Activated T-helper 17 cell treated with anti-CD3 and anti-CD28 coated beads, Interleukin-2, amount 50 U/mL, for 72 hours (primary cell): ENCODE measurements around the gene RET. TPM values are rescaled to one million over a fixed set of nuclear protein-coding genes. Genes with fewer than 3 reads are reported as not detected.
A peak's percentile ranks its signal among the peaks of the same experiment; 100 is the strongest.

Experiments
- ATAC-seq: fragments of 150-1000 bp; cut with Tn5 transposase; replicated peaks from 2 replicates; pipeline ENCODE4 v1.10.0; 2021; ENCODE audit warnings: mild to moderate bottlenecking, moderate library complexity
- H3K27ac Mint-ChIP-seq: one replicate; pipeline ENCODE4 v1.8.0; 2022; ENCODE audit warnings: mixed read lengths
- H3K27me3 Mint-ChIP-seq: one replicate; pipeline ENCODE4 v1.8.0; 2022; ENCODE audit warnings: mixed read lengths
- H3K36me3 Mint-ChIP-seq: one replicate; pipeline ENCODE4 v1.8.0; 2022; ENCODE audit warnings: low read depth, mild to moderate bottlenecking, mixed read lengths
- H3K4me1 Mint-ChIP-seq: one replicate; pipeline ENCODE4 v1.8.0; 2022; ENCODE audit warnings: mixed read lengths
- H3K4me3 Mint-ChIP-seq: one replicate; pipeline ENCODE4 v1.8.0; 2022; ENCODE audit warnings: mild to moderate bottlenecking, mixed read lengths
- H3K9me3 Mint-ChIP-seq: one replicate; pipeline ENCODE4 v1.8.0; 2022; ENCODE audit warnings: mixed read lengths
- total RNA-seq, 2 donors: library from RNA; stranded (reverse); gene quantifications; one replicate each; pipeline ENCODE4 v1.2.3, GENCODE V29; 2022

Gene RET
- total RNA-seq, 2 donors from 2014 or later = 0.24 TPM; not detected in 1

DNA sequence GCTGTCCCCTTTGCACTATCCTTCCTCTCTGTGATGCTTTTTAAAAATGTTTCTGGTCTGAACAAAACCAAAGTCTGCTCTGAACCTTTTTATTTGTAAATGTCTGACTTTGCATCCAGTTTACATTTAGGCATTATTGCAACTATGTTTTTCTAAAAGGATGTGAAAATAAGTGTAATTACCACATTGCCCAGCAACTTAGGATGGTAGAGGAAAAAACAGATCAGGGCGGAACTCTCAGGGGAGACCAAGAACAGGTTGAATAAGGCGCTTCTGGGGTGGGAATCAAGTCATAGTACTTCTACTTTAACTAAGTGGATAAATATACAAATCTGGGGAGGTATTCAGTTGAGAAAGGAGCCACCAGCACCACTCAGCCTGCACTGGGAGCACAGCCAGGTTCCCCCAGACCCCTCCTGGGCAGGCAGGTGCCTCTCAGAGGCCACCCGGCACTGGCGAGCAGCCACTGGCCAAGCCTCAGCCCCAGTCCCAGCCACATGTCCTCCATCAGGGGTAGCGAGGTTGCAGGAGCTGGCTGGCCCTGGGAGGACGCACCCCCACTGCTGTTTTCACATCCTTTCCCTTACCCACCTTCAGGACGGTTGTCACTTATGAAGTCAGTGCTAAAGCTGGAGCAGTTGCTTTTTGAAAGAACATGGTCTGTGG is 50.0 kb downstream of the RET start:
- peak; percentile 20 for ATAC-seq
- Mint-ChIP-seq H3K4me1 (peaks cover 13% of the 10 kb centered on the region), H3K27ac (peak overlapping the region; percentile 78), H3K36me3 (no peaks in the 10 kb centered on the region), H3K27me3 (no peaks in the 10 kb centered on the region), H3K4me3 (peak overlapping the region; percentile 36), H3K9me3 (no peaks in the 10 kb centered on the region)

- Mint-ChIP-seq H3K4me3 (peak overlapping the region; percentile 36), H3K36me3 (no peaks in the 10 kb centered on the region), H3K27ac (peak overlapping the region; percentile 78), H3K9me3 (no peaks in the 10 kb centered on the region), H3K4me1 (peaks cover 13% of the 10 kb centered on the region), H3K27me3 (no peaks in the 10 kb centered on the region)
- no peak for ATAC-seq
Measured at GRCh38 chr10:43127442-43127841, 50.6 kb downstream of the RET start.

DNA sequence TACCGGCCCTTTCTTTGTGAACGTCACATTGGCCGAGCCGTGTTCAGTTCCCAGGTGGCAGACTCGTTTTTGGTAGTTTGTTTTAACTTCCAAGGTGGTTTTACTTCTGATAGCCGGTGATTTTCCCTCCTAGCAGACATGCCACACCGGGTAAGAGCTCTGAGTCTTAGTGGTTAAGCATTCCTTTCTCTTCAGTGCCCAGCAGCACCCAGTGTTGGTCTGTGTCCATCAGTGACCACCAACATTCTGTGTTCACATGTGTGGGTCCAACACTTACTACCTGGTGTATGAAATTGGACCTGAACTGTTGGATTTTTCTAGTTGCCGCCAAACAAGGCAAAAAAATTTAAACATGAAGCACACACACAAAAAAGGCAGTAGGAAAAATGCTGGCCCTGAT is 51.5 kb downstream of the RET start:
- H3K9me3 Mint-ChIP-seq = no peaks in the 10 kb centered on the region
- no peak for ATAC-seq
- H3K27me3 Mint-ChIP-seq = no peaks in the 10 kb centered on the region
- no peak overlapping the region for H3K27ac Mint-ChIP-seq
- no peaks in the 10 kb centered on the region for H3K36me3 Mint-ChIP-seq
- no peak overlapping the region for H3K4me3 Mint-ChIP-seq
- peaks cover 13% of the 10 kb centered on the region for H3K4me1 Mint-ChIP-seq

DNA sequence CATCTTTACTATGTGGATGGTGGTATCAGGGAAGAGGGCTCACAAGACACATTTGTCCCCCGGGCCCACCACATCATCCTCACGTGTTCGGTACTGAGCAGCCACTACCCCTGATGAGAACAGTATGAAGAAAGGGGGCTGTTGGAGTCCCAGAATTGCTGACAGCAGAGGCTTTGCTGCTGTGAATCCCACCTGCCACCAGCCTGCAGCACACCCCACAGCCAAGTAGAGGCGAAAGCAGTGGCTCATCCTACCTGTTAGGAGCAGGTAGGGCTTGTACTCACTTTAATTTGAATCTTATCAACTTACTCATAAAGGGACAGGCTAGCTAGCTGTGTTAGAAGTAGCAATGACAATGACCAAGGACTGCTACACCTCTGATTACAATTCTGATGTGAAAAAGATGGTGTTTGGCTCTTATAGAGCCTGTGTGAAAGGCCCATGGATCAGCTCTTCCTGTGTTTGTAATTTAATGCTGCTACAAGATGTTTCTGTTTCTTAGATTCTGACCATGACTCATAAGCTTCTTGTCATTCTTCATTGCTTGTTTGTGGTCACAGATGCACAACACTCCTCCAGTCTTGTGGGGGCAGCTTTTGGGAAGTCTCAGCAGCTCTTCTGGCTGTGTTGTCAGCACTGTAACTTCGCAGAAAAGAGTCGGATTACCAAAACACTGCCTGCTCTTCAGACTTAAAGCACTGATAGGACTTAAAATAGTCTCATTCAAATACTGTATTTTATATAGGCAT is 52.3 kb downstream of the RET start:
- peak; percentile 95 for ATAC-seq
- no peaks in the 10 kb centered on the region for H3K36me3 Mint-ChIP-seq
- H3K4me1 Mint-ChIP-seq = peaks cover 13% of the 10 kb centered on the region
- peak overlapping the region; percentile 79 for H3K27ac Mint-ChIP-seq
- H3K27me3 Mint-ChIP-seq = no peaks in the 10 kb centered on the region
- H3K4me3 Mint-ChIP-seq = peak overlapping the region; percentile 52
- H3K9me3 Mint-ChIP-seq = no peaks in the 10 kb centered on the region

DNA sequence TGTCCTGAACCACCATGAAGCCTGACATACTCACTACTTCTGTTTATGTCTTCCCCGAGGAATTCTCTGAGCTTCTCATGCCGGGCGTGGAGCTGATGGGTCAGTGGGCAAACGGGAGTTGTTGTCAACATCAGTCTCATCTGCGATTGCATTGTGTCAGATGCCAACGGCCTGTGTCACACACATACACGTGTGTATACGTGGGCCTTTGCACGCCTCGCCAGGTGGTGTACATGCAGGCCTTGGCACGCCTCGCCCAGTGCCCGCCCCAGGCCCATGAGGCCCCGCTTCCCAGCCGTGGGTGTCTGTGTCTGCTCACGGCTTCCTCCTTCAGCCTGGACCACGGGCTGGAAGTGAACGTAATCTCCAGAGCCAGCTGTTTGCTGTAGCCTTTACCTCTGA is 53.9 kb downstream of the RET start:
- H3K27me3 Mint-ChIP-seq = no peaks in the 10 kb centered on the region
- no peaks in the 10 kb centered on the region for H3K9me3 Mint-ChIP-seq
- peaks cover 18% of the 10 kb centered on the region for H3K4me1 Mint-ChIP-seq
- H3K4me3 Mint-ChIP-seq = no peak overlapping the region
- no peaks in the 10 kb centered on the region for H3K36me3 Mint-ChIP-seq
- no peak for ATAC-seq
- no peak overlapping the region for H3K27ac Mint-ChIP-seq

- no peak overlapping the region for H3K4me3 Mint-ChIP-seq
- ATAC-seq = no peak
- H3K4me1 Mint-ChIP-seq = peaks cover 18% of the 10 kb centered on the region
- no peak overlapping the region for H3K27ac Mint-ChIP-seq
- no peaks in the 10 kb centered on the region for H3K36me3 Mint-ChIP-seq
- H3K9me3 Mint-ChIP-seq = no peaks in the 10 kb centered on the region
- H3K27me3 Mint-ChIP-seq = no peaks in the 10 kb centered on the region
Measured at GRCh38 chr10:43131256-43131655, 54.4 kb downstream of the RET start.

GRCh38 chr10:43131906-43132305 is 55.0 kb downstream of the RET start:
- no peaks in the 10 kb centered on the region for H3K36me3 Mint-ChIP-seq
- H3K27ac Mint-ChIP-seq = no peak overlapping the region
- peaks cover 13% of the 10 kb centered on the region for H3K4me1 Mint-ChIP-seq
- no peaks in the 10 kb centered on the region for H3K27me3 Mint-ChIP-seq
- ATAC-seq = no peak
- H3K9me3 Mint-ChIP-seq = no peaks in the 10 kb centered on the region
- H3K4me3 Mint-ChIP-seq = no peak overlapping the region

DNA sequence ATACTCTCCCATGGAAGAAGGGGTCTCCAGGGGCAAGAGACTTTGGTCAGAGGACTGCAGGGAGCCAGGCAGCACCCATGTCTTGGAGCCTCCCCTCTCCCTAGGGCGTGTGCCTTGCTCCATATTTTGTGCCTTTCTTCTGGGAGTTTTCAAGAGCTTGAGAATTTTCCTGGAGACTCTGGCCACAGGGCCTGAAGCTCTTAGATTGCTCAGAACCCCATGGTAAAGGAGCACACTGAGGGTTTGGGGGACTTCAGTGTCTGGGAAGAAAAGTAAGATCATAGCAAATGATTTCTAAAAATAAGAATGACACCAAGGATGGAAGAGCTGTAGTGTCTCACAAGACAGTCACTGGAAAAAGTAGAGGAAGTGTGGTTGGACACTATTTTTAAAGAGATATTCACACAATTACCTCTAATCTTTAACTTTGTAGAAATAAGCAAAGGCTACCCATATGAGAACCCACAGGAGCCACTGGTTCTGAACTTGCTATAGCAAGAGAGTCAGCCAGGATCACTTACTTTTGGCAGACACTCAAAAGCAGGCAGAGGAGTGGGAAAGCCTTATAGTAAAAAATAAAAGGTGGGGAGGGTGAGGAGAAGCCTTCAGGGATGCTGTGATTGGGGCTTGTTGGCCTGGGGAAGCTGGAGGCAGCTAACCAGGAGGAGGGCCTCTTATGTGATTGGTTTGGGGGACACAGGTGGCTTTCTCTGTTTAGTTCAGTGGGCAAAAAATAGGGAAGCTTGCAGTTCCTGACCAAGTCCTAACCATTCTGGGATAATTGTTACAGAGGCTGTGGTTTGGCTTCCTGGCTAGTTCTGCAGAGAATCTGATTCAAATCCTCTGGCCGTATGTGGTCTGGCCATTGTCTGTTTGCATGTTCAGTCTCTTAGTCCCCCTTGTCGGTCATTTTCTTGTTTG is 56.3 kb downstream of the RET start:
- H3K27ac Mint-ChIP-seq = no peak overlapping the region

DNA sequence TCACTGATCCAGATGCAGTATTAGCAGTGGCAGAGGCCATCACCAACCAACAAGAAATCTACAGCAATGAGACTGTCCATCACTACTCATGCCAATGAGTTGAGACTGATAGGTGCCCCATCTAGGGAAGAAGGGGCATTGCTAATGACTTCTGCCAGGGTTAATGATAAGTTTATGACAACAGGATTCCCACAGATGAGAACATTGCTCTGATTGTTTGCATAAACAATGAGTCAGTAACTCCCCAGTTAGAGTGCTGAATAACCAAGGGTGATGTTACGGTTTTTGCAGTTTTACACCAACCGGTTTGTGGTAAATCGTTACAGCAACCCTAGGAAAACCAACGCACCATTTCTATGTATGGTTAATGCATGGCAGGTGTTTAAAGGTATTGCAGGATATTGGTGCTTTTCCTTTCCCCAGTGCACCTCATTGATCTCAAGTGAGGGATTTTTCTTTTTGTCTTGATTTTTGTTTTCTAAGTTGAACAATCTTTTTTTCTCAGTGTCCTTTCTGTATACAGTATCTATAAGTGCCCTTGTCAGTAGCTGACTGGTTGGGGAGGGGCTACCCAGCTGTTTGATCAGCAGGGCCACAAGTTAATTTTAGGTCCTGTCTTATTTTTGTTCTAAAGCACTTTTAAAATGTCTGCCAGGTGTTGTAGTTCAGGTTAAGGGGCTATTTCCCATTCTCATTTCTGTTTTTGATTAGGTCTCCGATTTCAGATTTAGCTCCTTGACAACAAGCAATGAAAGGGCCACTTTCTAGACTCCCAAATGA is 57.4 kb downstream of the RET start:
- no peaks in the 10 kb centered on the region for H3K9me3 Mint-ChIP-seq
- no peak overlapping the region for H3K4me3 Mint-ChIP-seq
- H3K4me1 Mint-ChIP-seq = peaks cover 8% of the 10 kb centered on the region

More for the DNA sequence above, 56.3 kb downstream of the RET start:
- Mint-ChIP-seq H3K9me3 (no peaks in the 10 kb centered on the region), H3K36me3 (no peaks in the 10 kb centered on the region), H3K27me3 (no peaks in the 10 kb centered on the region), H3K4me3 (no peak overlapping the region), H3K4me1 (peaks cover 12% of the 10 kb centered on the region)
- ATAC-seq = no peak

DNA sequence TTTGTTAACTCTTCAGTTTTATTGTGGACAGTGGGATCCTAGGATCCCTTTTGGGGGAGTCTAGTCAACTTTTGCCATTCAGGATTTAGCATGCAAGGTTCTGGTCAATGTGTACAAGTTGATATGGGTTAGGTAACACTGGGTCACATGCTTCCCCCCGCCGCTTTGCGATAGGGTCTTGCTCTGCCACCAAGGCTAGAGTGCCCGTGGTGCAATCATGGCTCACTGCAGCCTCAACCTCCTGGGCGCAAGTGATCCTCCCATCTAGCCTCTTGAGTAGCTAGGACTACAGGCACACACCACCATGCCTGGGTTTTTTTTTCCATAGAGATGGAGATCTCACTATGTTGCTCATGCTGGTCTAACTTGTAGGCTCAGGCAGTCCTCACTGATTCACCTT is 58.2 kb downstream of the RET start:
- Mint-ChIP-seq H3K27me3 (no peaks in the 10 kb centered on the region), H3K27ac (peak overlapping the region; percentile 6), H3K4me3 (no peak overlapping the region), H3K36me3 (peaks cover 14% of the 10 kb centered on the region), H3K9me3 (no peaks in the 10 kb centered on the region), H3K4me1 (peaks cover 5% of the 10 kb centered on the region)
- ATAC-seq = no peak

More for the DNA sequence above, 57.4 kb downstream of the RET start:
- no peaks in the 10 kb centered on the region for H3K27me3 Mint-ChIP-seq
- H3K27ac Mint-ChIP-seq = no peak overlapping the region
- peaks cover 8% of the 10 kb centered on the region for H3K36me3 Mint-ChIP-seq
- ATAC-seq = no peak

DNA sequence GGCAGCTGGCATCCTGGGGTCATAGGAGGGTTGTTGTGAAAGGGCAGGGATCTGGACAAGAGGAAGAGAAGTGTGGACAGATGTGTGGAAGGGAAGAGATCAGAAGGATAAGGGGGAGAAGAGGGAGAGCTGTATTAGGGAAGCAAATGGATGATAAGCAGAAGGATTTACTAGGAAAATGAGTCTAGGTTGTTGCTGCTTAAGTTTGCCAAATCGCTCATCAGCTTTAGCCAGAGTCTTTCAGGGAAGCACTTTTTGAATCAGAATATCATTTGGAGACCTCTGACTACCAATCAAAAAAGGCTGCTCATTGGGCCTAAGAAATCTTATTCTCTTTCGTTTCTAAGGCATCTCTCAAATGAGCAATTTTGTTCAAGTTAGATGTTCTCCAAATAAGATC is 58.8 kb downstream of the RET start:
- Mint-ChIP-seq H3K4me3 (peak overlapping the region; percentile 85), H3K4me1 (peaks cover 9% of the 10 kb centered on the region), H3K9me3 (no peaks in the 10 kb centered on the region)

DNA sequence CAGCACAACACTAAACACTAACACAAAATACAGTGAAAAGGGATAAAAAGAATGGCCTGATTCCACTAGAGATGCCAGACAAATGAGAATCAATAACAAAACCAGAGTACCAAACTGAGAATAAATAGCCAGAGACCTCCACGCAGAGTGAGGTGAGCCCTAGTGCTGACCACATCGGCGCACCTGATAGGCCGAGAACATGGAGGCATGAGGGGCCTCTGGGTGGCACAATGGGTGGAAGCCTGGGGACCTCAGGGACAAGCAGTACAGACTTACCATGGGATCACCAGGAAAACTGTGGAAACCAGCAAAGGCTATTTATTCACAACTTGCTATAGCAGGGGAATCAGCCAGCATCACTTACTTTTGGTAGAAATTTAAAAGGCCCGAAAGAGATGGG is 59.6 kb downstream of the RET start:
- peaks cover 12% of the 10 kb centered on the region for H3K4me1 Mint-ChIP-seq
- ATAC-seq = no peak
- H3K36me3 Mint-ChIP-seq = peaks cover 20% of the 10 kb centered on the region
- no peaks in the 10 kb centered on the region for H3K27me3 Mint-ChIP-seq
- H3K4me3 Mint-ChIP-seq = peak overlapping the region; percentile 85
- peak overlapping the region; percentile 92 for H3K27ac Mint-ChIP-seq
- H3K9me3 Mint-ChIP-seq = no peaks in the 10 kb centered on the region

More for the DNA sequence above, 58.8 kb downstream of the RET start:
- peaks cover 18% of the 10 kb centered on the region for H3K36me3 Mint-ChIP-seq
- H3K27me3 Mint-ChIP-seq = no peaks in the 10 kb centered on the region
- H3K27ac Mint-ChIP-seq = peak overlapping the region; percentile 6
- no peak for ATAC-seq

DNA sequence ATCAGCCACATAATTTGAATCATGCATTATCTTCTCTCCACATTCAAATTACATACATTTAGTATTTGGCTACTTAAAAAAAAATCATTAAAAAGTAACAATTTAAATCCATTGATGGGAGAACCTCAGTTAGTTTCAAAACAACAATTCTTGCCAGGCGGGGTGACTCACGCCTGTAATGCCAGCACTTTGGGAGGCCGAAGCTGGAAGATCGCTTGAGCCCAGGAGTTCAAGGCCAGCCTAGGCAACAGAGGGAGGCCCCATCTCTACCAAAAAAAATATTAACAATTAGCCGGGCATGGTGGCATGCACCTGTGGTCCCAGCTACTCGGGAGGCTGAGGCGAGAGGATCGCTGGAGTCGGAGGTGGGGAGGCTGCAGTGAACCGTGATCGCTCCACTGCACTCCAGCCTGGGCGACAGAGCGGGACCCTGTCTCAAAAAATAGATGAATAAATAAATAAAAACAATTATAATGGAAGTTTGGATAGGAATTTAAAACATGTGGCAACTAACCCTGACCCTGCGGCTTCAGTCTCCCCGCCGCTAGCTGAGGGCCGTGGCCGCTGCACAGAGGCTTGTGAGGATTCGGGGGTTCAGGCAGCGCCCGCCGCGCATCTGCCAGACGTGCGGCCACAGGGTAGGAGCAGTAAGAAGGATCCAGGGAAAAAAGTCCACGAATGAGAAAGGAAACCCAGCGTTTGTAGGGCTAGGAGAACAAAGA is 60.3 kb downstream of the RET start:
- H3K4me3 Mint-ChIP-seq = peak overlapping the region; percentile 85
- H3K9me3 Mint-ChIP-seq = no peaks in the 10 kb centered on the region
- no peak for ATAC-seq
- H3K36me3 Mint-ChIP-seq = peaks cover 20% of the 10 kb centered on the region
- H3K4me1 Mint-ChIP-seq = peaks cover 16% of the 10 kb centered on the region
- no peaks in the 10 kb centered on the region for H3K27me3 Mint-ChIP-seq
- H3K27ac Mint-ChIP-seq = peak overlapping the region; percentile 92
